MCF 10A (cell line): ENCODE data around the gene PPFIBP1. TPM values are rescaled to one million over a fixed set of nuclear protein-coding genes. Genes with fewer than 3 reads are reported as not detected.

Experiments
- BruUV-seq: library from RNA; stranded (reverse); fragments of 400-500 nt; replicated peaks from 2 replicates; lab custom pipeline; 2021; lab: Mats Ljungman, UMichigan
- CTCF ChIA-PET: fragments of 300-600 bp; sonication (Branson Sonifier 250); formaldehyde crosslinking; extraction: SDS; loops from one replicate; lab custom pipeline; 2021; ENCODE audit warnings: antibody characterized with exemption, inconsistent platforms; lab: Yijun Ruan, JAX
- POLR2A ChIA-PET: fragments of 300-600, 350-650 bp; sonication (Branson Sonifier 250); formaldehyde crosslinking; extraction: SDS; loops from one replicate; lab custom pipeline; 2020; ENCODE audit warnings: antibody characterized with exemption, inconsistent platforms; lab: Yijun Ruan, JAX
- DNase-seq: peaks from one replicate; pipeline ENCODE4 v3.0.0-alpha.2; 2018; ENCODE audit not compliant: unreplicated experiment
- H3K27ac Mint-ChIP-seq: one replicate; pipeline ENCODE4 v1.8.0; 2022; ENCODE audit warnings: mild to moderate bottlenecking, low read depth, mixed read lengths; ENCODE audit not compliant: unreplicated experiment
- H3K27me3 Mint-ChIP-seq: one replicate; pipeline ENCODE4 v1.8.0; 2022; ENCODE audit warnings: mixed read lengths; ENCODE audit not compliant: insufficient read depth, unreplicated experiment
- H3K36me3 Mint-ChIP-seq: one replicate; pipeline ENCODE4 v1.8.0; 2022; ENCODE audit warnings: mild to moderate bottlenecking, moderate library complexity, mixed read lengths; ENCODE audit not compliant: insufficient read depth, unreplicated experiment
- H3K4me1 Mint-ChIP-seq: one replicate; pipeline ENCODE4 v1.8.0; 2022; ENCODE audit warnings: mixed read lengths; ENCODE audit not compliant: insufficient read depth, unreplicated experiment
- H3K4me3 Mint-ChIP-seq: one replicate; pipeline ENCODE4 v1.8.0; 2022; ENCODE audit warnings: mild to moderate bottlenecking, moderate library complexity, mixed read lengths; ENCODE audit not compliant: unreplicated experiment
- H3K9me3 Mint-ChIP-seq: one replicate; pipeline ENCODE4 v1.8.0; 2022; ENCODE audit warnings: mixed read lengths; ENCODE audit not compliant: unreplicated experiment
- CTCF ChIP-seq: fragments of 200-600 bp; IDR thresholded peaks from one replicate; pipeline ENCODE4 v1.8.0; 2022; ENCODE audit warnings: antibody characterized with exemption, mild to moderate bottlenecking; ENCODE audit not compliant: unreplicated experiment
- intact Hi-C: fragments of 100-400 bp; cut with micrococcal nuclease; formaldehyde crosslinking; loops from 2 replicates; pipeline ENCODE4 v1.14.1; 2022
- total RNA-seq: library from RNA; stranded (reverse); gene quantifications from 2 replicates; pipeline ENCODE4 v1.2.3, GENCODE V29; 2022

PPFIBP1 gene
- total RNA-seq, 1 experiment from 2014 or later = 82.6 TPM

GRCh38 chr12:27696864-27697564 is 173.0 kb downstream of the PPFIBP1 start:
- peaks cover 27% of the 10 kb centered on the region for H3K36me3 Mint-ChIP-seq
- no peak overlapping the region for H3K27ac Mint-ChIP-seq
- POLR2A ChIA-PET = interaction anchor here (1.3 kb wide), 1 partner anchor 9 kb away, joined by 13 read pairs; no protein-coding TSS in a partner anchor
- H3K27me3 Mint-ChIP-seq = no peaks in the 10 kb centered on the region
- intact Hi-C loops = no loop called here
- H3K9me3 Mint-ChIP-seq = no peaks in the 10 kb centered on the region
- H3K4me1 Mint-ChIP-seq = no peaks in the 10 kb centered on the region
- CTCF ChIA-PET = interaction anchor here (0.6 kb wide), 1 partner anchor 16 kb away, joined by 3 read pairs; no protein-coding TSS in a partner anchor
- BruUV-seq = no TSS peak
- no peak overlapping the region for H3K4me3 Mint-ChIP-seq
- TF ChIP-seq CTCF = no peak
- no peak for DNase-seq

- no TSS peak for BruUV-seq
- intact Hi-C loops = loop anchor here (1.0 to 5.0 kb wide), 3 partner anchors 52 to 767 kb away; partner anchors contain the start of genes FGFR1OP2 and INTS13
- ChIA-PET CTCF (interaction anchor here (0.6 to 2.4 kb wide), 16 partner anchors 12 to 460 kb away, joined by 3 to 18 read pairs (median 4); partner anchors contain the start of gene STK38L), POLR2A (interaction anchor here (0.7 to 1.3 kb wide), 4 partner anchors 62 to 199 kb away, joined by 3 to 4 read pairs (median 4); partner anchors contain the start of gene PPFIBP1)
- Mint-ChIP-seq H3K4me3 (no peak overlapping the region), H3K4me1 (peaks cover 6% of the 10 kb centered on the region), H3K27ac (peak overlapping the region; percentile 51), H3K9me3 (no peaks in the 10 kb centered on the region), H3K36me3 (peaks cover 11% of the 10 kb centered on the region), H3K27me3 (no peaks in the 10 kb centered on the region)
- peak; percentile 88 for TF ChIP-seq CTCF
- DNase-seq = peak; percentile 88
These were observed 179.9 kb downstream of the PPFIBP1 start for GRCh38 chr12:27703720-27704452.

- no peak for DNase-seq
- POLR2A ChIA-PET = no interaction called here
- H3K9me3 Mint-ChIP-seq = no peaks in the 10 kb centered on the region
- BruUV-seq = no TSS peak
- H3K4me1 Mint-ChIP-seq = peaks cover 6% of the 10 kb centered on the region
- intact Hi-C loops = no loop called here
- CTCF ChIA-PET = interaction anchor here (0.5 kb wide), 1 partner anchor 260 kb away, joined by 3 read pairs; no protein-coding TSS in a partner anchor
- no peak for TF ChIP-seq CTCF
- H3K27me3 Mint-ChIP-seq = no peaks in the 10 kb centered on the region
- peaks cover 11% of the 10 kb centered on the region for H3K36me3 Mint-ChIP-seq
- no peak overlapping the region for H3K4me3 Mint-ChIP-seq
- no peak overlapping the region for H3K27ac Mint-ChIP-seq
These were observed 181.3 kb downstream of the PPFIBP1 start for GRCh38 chr12:27705263-27705662.

- H3K36me3 Mint-ChIP-seq = peaks cover 17% of the 10 kb centered on the region
- H3K4me1 Mint-ChIP-seq = peaks cover 13% of the 10 kb centered on the region
- intact Hi-C loops = no loop called here
- BruUV-seq = no TSS peak
- ChIA-PET POLR2A (interaction anchor here (0.5 to 1.2 kb wide), 4 partner anchors 56 to 153 kb away, joined by 3 to 4 read pairs (median 3); no protein-coding TSS in a partner anchor), CTCF (interaction anchor here (0.6 to 1.4 kb wide), 6 partner anchors 9 to 464 kb away, joined by 3 to 5 read pairs (median 3); partner anchors contain the start of gene REP15)
- DNase-seq = no peak
- no peaks in the 10 kb centered on the region for H3K9me3 Mint-ChIP-seq
- no peak for TF ChIP-seq CTCF
- no peaks in the 10 kb centered on the region for H3K27me3 Mint-ChIP-seq
- H3K4me3 Mint-ChIP-seq = no peak overlapping the region
- H3K27ac Mint-ChIP-seq = no peak overlapping the region
These were observed 183.2 kb downstream of the PPFIBP1 start for GRCh38 chr12:27707216-27707615.
